ENCODE data around the gene GOLGA8T. TPM values are rescaled to one million over a fixed set of nuclear protein-coding genes. Genes with fewer than 3 reads are reported as not detected.
"Not testable (repeated sequence)": the region's sequence is repeated elsewhere in the genome, so short reads cannot be mapped to it uniquely, and the experiment has no call there.

Gene GOLGA8T, protein sequence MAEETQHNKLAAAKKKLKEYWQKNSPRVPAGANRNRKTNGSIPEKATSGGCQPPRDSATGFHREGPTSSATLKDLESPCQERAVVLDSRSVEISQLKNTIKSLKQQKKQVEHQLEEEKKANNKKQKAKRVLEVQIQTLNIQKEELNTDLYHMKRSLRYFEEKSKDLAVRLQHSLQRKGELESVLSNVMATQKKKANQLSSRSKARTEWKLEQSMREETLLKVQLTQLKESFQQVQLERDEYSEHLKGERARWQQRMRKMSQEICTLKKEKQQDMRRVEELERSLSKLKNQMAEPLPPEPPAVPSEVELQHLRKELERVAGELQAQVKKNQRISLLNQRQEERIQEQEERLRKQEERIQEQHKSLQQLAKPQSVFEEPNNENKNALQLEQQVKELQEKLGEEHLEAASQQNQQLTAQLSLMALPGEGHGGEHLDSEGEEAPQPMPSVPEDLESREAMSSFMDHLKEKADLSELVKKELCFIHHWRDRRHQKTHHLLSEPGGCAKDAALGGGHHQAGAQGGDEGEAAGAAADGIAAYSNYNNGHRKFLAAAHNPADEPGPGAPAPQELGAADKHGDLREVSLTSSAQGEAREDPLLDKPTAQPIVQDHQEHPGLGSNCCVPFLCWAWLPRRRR
- total RNA-seq: 0.27 TPM
- long read RNA-seq, partial matches to known transcripts: 0 of 1 reads
- long read RNA-seq, other reads (novel, unspliced or antisense): 1 of 1 reads

DNA sequence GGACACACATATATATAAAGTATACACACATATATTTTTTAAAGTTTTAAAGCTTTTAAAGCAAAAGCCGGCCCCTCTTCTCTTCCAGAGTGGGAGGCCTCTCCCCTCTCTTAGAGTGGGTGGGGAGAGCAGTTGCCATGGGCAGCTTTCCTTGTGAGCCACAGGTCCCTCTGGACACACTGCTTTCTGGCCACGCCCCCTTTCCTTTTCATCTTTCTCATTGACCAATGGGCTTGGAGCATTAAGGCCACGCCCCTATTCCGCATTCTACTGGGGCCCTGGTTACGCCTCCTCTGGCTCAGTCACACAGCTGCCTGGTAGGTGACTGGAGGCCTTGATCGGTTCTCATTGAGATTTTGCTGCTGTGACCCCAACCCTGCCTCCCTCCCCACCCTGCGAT is at the start of gene GOLGA8T:
TSS of gene GOLGA8T (plus strand) at position 301 of the 400 bp plus-strand sequence. CDS start at position 399, 98 bp downstream.
- ATAC-seq, DNase-seq: not testable (repeated sequence)

DNA sequence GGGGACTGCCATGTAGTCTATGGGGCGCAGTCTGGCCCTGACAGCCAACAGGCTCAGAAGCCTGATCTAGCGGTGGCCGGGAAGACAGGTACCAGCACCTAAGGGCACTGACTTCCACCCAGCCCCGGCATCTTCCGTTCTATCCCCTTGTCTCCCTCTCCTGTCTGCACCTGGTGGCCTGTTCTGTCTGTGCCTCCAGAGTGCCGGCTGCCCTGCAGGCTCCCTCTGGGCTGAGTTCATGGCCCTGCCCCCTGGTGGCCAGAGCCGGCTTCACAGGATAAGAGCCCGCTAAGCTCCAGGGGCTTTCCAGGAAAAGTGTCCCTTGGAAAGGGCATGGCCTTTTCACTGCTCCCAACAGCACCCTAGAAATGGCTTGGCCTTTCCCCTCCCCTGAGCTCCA is 37.0 kb upstream of the GOLGA8T start:
- ATAC-seq; intact Hi-C loops (cut with micrococcal nuclease); DNase-seq: not testable (repeated sequence)

More for the DNA sequence above, at the start of gene GOLGA8T:
- intact Hi-C loops (cut with micrococcal nuclease): not testable (repeated sequence)

DNA sequence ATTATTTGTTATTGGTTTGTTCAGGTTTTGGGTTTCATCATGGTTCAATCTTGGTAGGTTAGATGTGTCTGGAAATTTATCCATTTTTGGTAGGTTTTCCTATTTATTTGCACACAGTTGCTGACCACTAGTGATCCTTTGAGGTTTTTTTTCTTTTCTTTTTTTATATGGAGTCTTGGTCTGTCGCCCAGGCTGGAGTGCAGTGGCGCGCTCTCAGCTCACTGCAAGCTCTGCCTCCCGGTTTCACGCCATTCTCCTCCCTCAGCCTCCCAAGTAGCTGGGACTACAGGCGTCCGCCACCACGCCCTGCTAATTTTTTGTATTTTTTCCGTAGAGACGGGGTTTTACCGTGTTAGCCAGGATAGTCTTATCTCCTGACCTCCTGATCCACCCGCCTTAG is 32.0 kb upstream of the GOLGA8T start:
- ATAC-seq; DNase-seq; intact Hi-C loops (cut with micrococcal nuclease): not testable (repeated sequence)

DNA sequence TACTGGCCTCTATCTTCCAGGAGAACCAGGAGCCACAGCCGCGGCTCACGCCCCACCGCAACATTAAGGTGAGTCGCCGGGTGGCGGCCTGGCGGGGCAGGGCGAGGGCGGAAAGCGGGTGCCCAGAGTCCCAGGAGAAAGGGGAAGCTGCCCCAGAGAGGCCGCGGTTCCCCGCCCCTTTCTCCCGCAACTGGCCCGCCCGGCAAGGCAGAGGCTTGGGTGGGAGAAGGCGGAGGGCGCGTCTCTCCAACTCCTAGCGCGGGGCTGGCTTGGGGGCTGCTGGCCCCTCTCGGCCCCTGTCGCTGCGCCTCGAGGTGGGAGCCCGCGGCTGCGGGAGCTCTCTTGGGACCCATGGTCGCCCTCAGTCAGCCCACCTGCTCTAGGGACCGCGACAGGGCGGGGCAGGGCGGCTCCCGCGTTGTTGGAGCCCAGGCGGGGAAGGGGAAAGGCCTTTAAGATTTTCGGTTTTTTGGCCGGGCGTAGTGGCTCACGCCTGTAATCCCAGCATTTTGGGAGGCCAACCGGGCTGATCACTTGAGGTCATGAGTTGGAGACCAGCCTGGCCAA is 30.8 kb upstream of the GOLGA8T start:
- ATAC-seq: peak; percentile 84
- DNase-seq; intact Hi-C loops (cut with micrococcal nuclease): not testable (repeated sequence)

DNA sequence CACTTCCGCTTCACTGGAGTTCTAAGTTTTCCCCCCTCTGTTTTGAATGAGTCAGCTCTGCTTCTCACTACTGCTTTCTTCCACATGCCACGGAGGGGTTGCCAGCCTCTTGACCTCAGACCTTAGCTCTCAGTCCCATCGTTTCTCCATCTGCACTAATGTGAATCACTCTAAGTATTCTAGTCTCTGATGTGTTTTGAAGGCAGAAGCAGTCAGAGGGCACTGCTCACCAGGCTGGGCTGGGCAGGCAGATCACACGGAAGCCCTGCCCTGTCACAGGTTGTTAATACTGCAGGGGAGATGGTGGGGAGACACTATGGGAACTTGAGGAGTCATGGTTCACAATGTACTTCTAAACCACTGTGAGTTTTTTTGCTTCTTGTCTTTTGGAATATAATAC is 24.3 kb upstream of the GOLGA8T start:
- ATAC-seq; DNase-seq; intact Hi-C loops (cut with micrococcal nuclease): not testable (repeated sequence)

DNA sequence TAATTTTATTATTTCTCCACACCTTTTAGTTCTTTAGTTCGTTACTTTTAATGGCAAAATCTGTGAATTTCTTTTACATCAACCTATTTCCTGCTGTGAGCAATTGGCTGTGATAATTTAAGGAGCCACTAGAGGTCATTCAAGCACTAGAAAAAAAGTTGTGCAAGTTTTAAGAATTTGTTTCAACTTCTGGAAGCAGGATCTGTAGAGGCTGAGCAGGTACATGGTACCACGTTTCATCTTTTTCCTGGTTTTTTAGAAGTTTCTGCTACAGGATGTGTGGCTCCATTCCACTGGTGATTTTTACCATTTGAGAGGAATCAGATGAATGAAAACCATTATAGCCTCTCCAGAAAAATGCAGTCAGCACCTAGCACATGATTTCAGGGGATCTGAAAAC is 4.8 kb upstream of the GOLGA8T start:
- ATAC-seq; intact Hi-C loops (cut with micrococcal nuclease); DNase-seq: not testable (repeated sequence)

DNA sequence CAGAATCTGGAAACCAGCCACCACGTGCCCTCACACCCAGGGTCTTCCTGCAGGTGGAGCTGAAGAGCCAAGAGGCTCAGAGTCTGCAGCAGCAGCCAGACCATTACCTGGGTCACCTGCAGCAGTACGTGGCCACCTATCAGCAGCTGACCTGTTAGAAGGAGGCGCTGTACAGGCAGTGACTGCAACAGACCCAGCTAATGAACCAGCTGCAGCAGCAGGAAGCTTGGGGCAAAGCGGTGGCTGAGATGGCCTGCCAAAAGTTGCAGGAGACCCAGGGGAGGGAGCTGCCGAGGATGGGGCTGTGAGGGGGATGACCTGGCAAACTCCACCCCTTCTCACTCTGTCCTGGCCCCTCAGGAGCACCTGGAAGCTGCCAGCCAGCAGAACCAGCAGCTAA is 8.4 kb downstream of the GOLGA8T start:
- DNase-seq; ATAC-seq; intact Hi-C loops (cut with micrococcal nuclease): not testable (repeated sequence)

DNA sequence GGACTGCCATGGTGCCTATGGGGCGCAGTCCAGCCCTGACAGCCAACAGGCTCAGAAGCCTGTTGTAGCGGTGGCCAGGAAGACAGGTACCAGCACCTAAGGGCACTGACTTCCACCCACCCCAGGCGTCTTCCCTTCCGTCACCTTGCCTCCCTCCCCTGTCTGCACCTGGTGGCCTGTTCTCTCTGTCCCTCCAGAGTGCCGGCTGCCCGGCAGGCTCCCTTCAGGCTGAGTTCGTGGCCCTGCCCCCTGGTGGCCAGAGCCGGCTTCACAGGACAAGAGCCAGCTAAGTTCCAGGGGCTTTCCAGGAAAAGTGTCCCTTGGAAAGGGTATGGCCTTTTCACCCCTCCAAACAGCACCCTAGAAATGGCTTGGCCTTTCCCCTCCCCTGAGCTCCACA is 15.0 kb downstream of the GOLGA8T start:
- intact Hi-C loops (cut with micrococcal nuclease); ATAC-seq; DNase-seq: not testable (repeated sequence)

DNA sequence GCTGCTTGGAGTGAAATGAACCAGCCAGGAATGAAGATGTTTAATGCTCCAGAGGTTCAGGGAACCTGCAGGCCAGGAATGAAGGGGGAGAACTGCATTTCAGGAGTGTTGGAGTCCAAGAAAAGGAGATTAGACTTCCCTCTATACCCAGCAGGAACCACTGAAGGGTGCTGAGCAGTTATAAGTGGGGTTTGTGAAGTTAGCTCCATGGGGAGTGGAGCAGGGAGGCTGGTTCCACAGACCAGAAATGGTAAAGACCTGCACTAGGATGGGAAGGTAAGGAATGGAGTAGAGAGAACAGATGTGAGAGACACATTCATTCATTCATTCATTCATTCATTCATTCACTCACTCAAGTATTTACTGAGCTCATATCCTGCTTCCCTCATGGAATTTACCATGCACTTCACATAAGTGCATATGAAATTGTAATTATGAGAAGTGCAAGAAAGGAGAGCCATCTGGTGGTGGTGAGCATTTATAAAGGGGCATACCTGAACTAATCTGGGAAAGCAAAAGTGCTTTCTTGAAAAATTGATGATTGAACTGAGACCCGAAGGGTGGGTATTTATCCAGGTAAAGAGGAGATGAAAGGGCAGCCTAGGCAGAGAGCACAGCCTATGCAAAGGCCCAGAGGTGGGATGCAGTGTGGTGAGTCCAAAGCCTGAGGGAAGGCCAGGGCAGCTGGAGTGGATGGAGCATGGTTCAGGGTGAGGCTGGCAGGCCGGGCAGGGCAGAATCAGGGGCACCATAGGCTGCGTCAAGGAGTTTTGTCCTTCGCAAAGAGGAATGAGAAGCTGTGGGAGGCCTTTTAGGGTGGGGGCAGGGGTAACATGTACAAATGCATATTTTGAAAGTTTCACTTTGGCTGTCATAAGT is 27.9 kb downstream of the GOLGA8T start:
- intact Hi-C loops (cut with micrococcal nuclease); ATAC-seq; DNase-seq: not testable (repeated sequence)

DNA sequence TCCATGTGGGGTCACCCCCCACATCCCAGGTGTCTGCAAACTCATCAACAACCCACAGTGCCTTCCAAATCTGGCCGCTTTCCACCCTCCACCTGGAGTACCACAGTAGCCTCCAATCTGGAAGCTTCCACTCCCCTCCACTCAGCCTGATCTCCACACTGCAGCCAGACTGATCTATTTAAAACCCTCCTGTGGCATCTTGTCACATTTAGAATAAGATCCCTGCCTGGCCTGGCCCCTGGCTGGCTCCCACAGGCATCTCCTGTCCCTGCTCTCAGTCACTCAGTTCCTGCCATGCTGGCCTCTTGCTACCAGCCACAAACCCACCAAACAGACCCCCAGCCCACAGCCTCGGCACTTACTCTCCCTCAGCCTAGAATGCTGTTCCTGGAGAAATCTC is 28.9 kb downstream of the GOLGA8T start:
- DNase-seq; intact Hi-C loops (cut with micrococcal nuclease): not testable (repeated sequence)
- ATAC-seq: peak; percentile 91

DNA sequence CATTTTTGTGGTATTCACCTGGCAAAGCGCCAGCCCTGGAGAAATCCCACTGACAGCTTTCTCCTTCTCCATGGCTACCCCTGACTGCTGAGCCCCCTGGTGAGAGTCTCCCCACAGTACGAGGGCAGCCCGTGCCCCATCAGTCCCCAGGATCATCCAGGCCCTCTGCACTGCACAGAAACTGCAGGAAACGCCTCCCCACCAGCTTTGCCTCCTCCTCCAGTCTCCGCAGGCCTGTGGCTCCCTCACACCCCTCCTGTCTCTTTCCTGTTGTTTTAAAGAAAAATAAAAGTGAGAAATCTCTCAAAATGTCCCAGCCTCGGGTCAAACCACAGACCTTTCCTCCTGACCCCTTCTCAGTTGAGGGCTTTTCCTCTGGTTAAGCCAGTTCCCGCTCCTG is 29.4 kb downstream of the GOLGA8T start:
- intact Hi-C loops (cut with micrococcal nuclease); ATAC-seq; DNase-seq: not testable (repeated sequence)

DNA sequence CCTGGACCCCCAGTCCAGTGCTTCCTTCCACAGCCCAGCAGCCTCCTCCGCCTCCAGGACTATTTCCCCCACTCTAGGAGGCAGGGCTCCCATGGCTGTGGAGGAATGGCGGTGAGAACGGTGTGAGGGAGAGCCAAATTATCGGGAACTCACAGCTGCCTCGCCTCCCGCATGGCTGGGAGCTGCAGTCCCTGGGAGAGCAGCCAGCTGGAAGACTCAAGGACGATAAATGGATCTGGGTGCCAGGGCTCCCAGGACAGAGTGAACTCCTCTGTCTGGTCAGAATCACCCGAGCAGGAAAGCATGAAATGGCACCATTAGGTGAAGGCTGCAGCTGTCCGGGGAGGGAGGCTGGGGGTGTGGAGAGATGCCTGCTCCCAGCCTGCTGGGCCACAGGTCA is 32.6 kb downstream of the GOLGA8T start:
- intact Hi-C loops (cut with micrococcal nuclease): not testable (repeated sequence)

DNA sequence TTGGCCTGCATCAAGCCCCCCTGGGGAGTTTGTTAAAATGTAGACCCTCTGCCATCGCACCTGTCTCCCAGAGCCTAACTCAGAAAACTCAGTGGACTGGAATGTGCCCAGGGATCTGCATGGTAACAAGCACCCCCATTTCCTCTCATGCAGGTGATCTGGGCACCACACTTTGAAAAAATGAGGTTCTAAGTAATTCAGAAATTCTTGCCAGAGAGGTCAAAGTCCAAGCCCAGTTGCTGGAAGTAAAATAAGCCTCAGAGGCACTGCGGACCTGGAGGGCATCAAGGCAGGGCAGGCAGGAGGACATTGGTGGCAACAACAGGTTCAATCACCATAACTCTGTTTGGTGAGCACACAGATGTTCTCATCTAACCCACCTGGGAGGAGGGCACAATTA is 33.0 kb downstream of the GOLGA8T start:
- ATAC-seq; intact Hi-C loops (cut with micrococcal nuclease); DNase-seq: not testable (repeated sequence)

More for the DNA sequence above, 32.6 kb downstream of the GOLGA8T start:
- DNase-seq: not testable (repeated sequence)
- ATAC-seq: peak; percentile 89

DNA sequence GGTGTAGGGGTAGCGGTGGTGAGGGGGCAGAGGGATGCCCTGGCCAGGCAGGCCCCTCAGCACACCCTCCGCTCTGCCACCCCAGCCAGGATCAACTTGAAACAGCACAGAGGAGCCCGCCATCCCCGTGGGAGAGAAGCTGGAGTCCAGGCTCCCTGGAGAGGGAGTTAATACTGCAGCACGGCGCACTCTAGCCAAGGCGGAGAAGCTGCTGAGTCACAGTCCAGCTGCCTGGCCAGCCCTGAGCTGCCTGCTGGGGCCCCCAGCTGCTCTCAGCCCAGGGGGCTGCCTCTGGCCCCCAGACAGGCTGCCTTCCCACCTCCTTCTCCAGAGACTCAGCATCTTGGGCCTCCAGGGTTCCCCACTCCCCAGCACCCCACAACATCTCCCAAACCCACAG is 36.6 kb downstream of the GOLGA8T start:
- DNase-seq; intact Hi-C loops (cut with micrococcal nuclease): not testable (repeated sequence)
- peak; percentile 10 for ATAC-seq

DNA sequence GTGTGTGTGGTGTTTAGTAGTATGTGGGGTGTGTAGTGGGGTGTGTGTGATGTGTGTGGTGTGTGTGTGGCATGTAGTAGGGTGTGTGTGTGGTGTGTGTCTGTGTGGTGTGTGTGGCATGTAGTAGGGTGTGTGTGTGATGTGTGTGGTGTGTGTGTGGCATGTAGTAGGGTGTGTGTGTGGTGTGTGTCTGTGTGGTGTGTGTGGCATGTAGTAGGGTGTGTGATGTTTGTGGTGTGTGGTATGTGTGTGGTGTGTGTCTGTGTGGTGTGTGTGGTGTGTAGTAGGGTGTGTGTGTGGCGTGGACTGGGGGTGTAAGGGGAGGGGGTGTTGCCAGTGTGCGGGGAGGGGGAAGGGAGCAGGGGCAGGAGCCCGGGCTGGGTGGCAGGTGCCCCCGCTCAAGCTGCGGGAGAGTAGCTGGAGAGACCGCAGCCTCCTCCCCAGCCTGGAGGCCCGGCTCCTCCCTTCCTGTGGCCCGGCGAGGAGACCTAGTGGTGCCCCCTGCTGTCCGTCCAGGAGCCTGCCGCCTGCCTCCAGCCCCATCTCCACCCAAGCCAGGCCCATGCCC is 38.3 kb downstream of the GOLGA8T start:
- DNase-seq (peak; percentile 60), ATAC-seq (peak; percentile 76)
- intact Hi-C loops (cut with micrococcal nuclease): not testable (repeated sequence)

DNA sequence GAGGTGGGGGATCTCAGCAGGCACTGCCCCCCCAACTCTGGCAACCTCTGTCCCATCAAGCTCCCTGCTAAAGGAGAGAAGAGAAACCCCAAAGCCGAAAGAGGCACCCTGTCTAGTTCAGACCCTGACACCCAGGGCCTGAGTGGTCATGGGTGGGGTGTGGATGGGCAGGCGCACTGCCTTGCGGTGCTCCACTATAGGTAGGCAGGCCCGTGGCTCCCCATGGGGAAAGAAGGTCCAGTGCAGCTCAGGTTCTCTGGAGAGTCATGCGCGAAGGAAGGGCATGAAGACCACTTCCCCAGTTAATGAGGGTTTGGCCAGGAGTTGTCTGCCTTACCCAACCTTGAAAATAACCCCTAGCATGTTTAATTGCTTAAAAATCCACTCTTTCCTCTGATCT is 40.4 kb downstream of the GOLGA8T start:
- DNase-seq; intact Hi-C loops (cut with micrococcal nuclease); ATAC-seq: not testable (repeated sequence)

DNA sequence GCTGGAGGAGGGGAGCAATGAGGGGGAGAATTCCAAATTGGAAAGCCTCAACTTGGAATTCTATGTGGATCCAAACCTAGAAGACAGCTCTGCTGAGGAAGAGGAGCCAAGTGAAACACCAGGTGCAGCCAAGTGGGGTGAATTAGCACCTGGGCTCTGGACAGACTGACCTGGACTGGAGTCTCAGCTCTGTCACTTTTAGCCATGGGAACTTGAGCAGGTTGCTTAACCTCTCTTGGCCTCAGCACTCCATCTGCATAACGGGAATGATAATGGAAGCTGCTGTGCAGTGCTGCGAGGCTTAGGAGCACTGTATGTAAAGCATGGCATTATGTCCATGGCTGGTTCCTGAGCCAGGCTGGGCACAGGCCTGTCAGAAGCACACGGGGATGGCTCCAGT is 41.8 kb downstream of the GOLGA8T start:
- not testable (repeated sequence) for ATAC-seq

DNA sequence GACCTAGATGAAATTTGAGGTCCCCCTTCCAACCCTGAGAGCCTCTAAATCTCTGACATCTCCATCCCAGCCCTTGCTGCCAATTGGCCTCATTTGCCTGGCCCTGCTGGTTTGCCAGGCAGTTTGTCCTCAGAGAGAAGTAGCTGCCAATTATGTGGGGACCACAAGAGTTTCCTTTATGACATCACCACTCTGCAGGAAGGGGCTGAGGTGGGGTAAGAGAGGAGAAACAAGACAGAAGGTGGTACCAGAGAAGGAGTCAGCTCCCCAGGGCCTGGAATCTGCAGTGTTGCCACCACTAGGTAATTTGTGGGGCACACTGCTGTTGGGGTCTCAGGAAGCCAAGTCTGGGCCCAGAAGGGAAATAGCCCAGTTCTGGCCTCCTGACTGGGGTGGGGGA is 45.0 kb downstream of the GOLGA8T start:
- intact Hi-C loops (cut with micrococcal nuclease); ATAC-seq; DNase-seq: not testable (repeated sequence)

More for the DNA sequence above, 41.8 kb downstream of the GOLGA8T start:
- intact Hi-C loops (cut with micrococcal nuclease); DNase-seq: not testable (repeated sequence)

Measured in left ventricle myocardium superior (tissue), 1 donor.